Effector CD8-positive, alpha-beta T cell (primary cell): ENCODE measurements around the gene CSRNP2.
A peak's percentile ranks its signal among the peaks of the same experiment; 100 is the strongest.
"Not testable (repeated sequence)": the region's sequence is repeated elsewhere in the genome, so short reads cannot be mapped to it uniquely, and the experiment has no call there.

Experiments used
- DNase-seq: peaks from one replicate; lab custom pipeline; 2025; lab: John Stamatoyannopoulos, UW
- total RNA-seq, 4 experiments: gene quantifications; one replicate each; lab custom pipeline; 2026; lab: John Stamatoyannopoulos, UW

CSRNP2 gene, protein sequence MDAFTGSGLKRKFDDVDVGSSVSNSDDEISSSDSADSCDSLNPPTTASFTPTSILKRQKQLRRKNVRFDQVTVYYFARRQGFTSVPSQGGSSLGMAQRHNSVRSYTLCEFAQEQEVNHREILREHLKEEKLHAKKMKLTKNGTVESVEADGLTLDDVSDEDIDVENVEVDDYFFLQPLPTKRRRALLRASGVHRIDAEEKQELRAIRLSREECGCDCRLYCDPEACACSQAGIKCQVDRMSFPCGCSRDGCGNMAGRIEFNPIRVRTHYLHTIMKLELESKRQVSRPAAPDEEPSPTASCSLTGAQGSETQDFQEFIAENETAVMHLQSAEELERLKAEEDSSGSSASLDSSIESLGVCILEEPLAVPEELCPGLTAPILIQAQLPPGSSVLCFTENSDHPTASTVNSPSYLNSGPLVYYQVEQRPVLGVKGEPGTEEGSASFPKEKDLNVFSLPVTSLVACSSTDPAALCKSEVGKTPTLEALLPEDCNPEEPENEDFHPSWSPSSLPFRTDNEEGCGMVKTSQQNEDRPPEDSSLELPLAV
- 29.6 to 42.8 (median 37.6) reads per million in 4 experiments for total RNA-seq

DNA sequence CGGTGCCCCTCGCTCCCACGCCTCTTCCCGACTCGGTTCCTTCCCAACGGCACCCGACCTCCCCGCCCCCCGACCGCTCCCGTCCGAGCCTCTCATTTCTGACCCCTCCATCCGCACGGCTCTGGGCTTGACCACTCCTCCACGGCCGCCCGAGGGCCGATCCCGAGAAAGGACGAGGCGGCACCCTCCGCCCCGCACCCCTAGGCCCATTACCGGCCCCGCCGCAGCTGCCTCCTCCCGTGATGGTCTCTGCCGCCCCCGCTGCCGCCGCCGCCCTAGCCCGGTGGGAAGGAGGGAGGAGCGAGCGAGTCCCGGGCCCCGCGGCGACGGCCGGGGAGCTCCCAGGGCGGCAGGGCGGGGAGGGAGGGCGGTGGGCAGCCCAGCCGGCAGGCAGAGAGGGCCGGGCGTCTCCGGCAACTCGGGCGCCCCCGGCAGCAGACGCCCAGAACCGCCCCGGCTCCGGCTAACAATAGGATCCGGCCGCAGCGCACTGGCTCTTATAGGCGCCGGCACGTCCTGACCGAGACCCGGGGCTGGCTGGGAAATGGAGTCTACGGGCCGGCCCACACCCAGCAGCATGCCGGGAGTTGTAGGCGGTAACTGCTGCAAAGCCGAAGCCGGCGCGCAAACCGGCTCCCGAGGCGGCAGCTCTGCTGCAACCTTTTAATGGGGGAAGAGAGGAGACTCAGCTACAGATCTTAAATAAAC is at the start of gene CSRNP2:
Gene CSRNP2 (minus strand): TSS at position 471 of the 708 bp plus-strand sequence. CDS start 7,035 bp downstream, outside the sequence.
- peak; percentile 89 for DNase-seq

DNA sequence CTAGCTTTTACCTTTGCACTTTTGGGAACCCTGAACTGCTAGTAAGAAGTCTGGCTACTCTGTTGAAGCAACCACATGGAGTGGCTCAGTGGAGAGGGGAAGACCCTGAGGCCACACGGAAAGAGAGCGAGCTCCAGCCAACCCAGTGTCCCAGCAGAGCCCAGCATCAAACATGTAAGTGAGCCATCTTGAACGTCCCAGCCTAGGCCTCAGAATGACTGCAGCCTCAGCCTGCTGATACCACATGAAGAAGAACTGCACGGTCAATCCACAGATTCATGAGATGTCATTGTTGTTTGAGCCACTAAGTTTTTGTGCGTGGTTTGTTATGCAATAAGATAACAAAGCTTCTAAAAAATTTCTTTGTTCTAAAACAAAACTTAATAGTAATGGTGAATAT is 49.3 kb upstream of the CSRNP2 start:
- DNase-seq, result no peak

DNA sequence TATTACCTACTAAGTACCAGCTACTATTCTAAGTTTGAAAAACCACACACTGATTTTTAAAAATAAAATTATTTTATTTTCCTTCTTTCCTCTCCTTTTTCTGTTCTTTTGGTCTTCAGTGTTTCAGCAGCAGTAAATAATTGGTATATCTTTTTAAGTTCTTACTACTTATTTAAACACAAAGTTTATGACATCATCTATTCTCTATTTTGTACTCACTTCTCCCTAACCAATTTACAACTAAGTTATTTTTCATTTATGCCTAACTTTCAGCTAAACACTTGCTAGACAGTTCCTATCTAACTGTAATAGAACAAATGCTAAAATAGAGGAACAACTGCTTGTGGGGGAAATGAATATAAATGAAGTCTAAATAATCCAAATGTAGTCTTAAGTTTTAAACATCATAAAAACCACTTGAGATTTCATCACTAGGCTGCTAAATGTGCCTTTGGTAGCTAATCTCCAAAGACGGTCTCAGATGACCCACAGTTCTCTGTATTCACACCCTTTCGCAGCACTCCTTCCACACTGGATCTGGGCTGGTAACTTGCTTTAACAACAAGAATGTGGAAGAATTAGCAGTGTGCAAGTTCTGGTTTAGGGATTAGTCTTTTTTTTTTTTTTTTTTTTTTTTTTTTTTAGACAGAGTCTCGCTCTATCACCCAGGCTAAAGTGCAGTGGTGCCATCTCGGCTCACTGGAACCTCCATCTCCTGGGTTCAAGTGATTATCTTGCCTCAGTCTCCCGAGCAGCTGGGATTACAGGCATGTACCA is 48.5 kb upstream of the CSRNP2 start:
- DNase-seq, result no peak

DNA sequence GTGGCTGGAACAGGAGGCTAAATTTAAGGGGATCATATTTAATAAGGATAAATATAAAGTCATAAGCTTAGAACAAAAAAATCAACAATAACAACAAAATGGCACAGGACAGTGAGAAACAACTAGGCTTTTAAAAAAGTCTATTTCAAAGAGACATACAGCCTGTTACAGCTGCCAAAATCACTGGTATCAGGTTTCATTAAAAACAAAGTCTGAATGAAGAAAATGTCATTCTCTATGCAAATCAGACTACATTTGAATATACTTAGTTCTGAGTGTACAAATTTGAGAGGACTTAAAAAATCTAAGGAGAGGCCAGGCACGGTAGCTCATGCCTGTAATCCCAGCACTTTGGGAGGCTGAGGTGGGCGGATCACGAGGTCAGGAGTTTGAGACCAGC is 45.5 kb upstream of the CSRNP2 start:
- no peak for DNase-seq

DNA sequence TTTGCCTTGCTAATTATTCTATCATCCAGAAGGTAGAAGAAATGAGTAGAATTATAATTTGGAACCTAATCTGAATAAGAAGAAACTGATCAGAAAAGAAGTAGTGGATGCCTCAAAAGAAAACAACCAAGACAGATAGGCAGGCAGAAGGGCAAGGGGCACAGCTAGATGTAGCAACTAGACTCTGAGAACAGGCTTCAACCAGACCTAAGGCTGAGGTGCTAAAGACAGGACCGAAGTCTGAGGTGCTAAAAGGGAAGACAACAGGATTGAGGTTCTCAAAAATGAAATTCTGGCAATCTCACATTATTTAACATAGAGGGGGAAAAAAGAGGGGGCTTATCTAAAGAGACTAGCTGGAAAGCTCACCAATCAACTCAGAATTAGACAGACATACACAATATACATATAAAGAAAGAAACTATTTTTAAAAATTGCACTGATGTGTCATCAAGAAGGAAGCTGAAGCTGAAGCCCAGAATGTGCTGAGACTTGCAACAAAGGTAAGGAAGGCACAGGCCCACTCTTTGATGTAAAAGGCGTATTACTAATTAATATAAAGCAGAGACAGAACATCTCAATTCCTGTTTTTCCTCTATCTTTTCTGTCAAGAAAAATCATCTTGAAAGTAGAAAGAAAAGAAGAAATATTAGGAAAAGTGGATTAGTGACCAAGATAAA is 43.8 kb upstream of the CSRNP2 start:
- DNase-seq, result no peak

DNA sequence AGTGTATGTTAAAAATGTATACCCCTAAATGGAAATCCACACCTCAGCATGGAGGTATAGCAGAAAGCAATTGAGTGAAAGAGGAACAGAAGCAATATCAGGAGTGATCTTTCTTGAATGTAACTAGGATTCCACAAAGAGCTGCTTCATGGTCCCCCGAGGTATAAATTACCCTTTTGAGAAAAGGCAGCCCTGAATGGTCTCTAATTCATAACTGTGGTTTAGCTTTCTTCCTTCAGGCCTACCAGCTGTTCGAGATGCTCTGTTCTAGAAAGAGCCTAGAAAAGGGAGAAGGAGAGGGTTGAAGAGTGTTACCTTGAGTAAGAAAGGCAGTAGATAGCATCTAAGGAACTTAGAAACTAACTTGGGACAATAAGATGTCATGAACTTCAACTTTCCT is 42.9 kb upstream of the CSRNP2 start:
- DNase-seq, result no peak

DNA sequence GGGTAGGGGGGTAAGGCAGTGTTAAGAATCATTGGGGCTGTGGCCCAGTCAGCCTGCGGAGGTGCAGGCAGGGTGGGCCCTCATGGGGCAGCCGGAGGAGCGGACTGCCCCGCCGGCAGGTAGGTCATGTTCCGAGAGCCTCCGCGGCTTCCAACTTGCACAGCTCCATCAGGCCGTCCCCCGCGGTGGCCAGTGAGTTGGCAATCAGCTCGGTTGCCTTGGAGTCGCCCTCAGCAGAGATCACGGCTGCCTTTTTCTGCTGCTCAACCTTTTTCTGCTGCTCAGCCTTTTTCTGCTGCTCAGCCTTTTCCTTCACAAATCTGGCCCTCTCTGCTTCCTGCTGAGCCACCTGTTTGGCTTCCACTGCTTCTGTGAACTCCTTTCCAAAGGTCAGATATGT is 41.1 kb upstream of the CSRNP2 start:
- no peak for DNase-seq

DNA sequence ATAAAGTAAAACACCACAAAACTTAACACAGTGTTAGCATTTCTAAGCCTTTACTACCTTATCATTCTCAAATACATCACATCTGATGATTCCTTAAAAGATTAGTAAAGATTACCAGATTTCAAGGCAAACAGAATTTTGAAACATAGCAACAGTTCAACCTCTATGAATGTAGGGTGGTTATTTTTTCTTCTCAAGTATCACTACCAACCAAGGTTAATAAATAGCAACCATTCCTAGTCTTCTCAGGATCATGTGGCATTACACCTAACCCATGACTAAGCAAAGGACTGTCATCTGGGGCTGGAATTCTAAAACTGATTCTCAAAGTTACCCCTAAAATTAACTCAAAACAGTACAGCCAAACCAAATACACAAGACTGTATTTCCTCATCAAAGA is 39.4 kb upstream of the CSRNP2 start:
- DNase-seq, result no peak

DNA sequence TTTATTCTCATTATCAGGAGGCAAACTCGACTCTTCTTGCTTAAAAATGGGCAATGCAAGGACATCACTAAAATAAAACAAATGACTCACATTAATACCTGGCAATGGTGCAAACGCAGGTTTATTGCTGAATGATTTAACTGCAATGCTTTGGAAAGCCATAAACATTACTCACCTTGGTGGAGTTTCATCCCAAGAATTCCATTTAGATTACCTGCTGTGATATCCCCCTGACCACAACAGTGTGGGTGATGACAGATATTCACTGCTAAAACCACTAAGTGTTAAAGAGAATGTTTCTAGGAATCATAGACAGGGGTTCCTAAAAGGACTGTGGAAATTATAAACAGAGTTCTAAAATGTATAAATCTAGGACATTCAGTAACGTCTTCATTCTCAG is 35.3 kb upstream of the CSRNP2 start:
- DNase-seq, result no peak

DNA sequence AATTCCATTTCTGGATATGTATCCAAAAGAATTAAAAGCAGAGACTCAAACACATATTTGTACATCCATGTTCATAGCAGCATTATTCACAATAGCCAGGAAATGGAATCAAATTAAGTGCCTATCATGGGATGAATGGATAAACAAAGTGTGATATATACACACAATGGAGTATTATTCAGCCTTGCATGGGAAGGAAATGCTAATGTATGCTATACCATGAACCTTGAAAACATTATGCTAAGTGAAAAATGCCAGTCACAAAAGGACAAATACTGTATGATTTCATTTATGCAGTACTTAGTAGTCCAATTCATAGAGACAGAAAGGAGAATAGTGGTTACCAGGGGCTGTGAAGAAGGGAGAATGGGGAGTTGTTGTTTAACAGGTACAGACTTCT is 32.1 kb upstream of the CSRNP2 start:
- DNase-seq, result no peak

DNA sequence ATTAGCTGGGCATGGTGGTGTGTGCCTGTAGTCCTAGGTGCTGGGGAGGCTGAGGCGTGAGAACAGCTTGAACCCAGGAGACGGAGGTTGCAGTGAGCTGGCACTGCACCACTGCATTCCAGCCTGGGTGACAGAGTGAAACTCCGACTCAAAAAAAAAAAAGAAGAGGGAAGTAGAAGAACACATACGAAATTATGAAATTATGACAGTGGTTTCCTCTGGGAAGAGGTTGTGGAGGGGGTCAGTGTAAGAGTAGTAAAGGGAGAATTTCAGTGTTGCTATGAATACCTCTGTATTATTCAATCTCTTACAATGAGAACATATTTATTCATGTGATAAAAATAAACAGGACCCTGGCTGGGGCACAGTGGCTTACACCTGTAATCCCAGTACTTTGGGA is 24.7 kb upstream of the CSRNP2 start:
- DNase-seq, result no peak

DNA sequence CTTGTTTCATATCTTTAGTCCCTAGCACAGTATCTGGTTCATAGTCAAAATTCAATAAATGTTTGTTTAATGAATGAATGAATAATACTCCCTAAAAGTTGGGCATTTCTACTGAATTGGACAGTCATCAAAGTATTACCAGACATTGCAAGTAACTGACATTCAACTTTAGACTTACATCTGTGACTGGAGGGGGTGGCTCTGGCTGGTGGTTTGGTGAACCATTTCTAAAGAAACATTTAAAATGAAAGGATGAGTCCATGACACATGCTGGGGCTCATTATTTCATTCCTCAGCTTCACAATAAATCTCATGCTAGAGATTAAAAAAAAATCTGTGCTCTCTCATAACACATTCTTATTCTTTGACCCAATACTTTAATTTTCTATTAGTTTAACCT is 20.6 kb upstream of the CSRNP2 start:
- DNase-seq, result no peak

DNA sequence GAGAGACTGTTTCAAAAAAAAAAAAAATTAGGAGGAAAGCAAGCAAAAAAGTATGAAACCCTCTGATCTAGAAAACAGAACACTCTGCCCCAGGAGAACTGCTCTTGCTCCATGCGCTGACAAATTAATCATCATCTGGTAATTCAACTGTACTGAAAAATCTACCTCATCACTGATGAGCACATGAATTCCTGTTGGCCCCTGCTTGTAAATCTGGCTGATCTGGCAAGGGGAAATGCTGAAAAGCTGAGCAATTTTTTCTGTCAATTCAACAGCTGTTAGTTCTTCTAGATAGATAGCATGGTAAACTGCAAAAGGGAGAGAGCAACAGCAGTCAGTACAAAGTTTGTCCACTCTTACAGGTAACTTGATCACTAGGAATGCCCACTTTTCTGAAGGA is 15.2 kb upstream of the CSRNP2 start:
- no peak for DNase-seq

DNA sequence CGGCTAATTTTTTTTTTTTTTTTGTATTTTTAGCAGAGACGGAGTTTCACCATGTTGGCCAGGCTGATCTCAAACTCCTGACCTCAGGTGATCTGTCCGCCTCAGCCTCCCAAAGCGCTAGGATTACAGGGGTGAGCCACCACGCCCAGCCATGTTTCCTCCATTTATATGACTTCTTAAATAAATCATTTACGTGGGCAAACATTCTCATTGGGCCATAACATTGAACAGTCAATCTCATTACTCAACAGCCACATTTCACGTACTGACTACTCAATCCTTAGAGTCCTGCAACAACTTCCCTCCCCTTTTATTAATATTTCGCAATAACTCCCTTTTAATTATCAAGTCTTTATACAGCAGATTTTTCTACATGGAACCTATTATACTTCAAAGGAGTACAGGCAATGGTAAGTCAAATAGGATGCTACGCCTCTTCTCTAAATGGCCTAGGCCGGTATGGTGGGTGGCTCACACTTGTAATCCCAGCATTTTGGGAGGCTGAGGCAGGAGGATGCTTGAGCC is 7.4 kb upstream of the CSRNP2 start:
- no peak for DNase-seq

DNA sequence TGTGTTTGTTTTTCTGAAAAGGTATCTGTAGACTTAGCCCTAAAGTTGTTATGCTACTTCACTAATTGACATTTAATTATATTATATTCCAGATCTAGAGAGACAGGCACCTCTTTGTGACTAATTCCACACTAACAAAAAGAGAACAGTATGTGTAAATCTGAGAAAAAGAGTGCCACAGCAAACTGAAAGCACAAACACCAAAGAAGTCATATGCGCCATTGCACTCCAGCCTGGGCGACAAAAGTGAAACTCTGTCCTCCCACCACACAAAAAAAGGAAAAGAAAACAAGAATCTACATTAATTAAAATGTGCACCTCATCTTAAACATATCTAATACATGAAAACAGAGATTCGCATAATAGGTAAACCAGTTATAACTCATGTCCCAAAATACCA is 4.4 kb upstream of the CSRNP2 start:
- DNase-seq, result no peak

DNA sequence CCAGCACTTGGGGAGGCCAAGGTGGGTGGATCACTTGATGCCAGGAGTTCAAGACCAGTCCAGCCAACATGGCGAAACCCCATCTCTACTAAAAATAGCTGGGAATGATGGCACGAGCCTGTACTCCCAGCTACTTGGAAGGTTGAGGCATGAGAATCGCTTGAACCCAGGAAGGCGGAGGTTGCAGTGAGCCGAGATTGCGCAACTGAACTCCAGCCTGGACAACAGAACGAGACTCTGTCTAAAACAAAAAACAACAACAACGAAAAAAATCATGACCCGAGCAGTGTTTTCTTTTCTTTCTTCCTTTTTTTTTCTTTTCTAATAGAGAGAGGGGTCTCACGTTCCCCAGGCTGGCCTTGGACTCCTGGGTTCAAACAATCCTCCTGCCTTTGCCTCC is 3.5 kb upstream of the CSRNP2 start:
- no peak for DNase-seq

DNA sequence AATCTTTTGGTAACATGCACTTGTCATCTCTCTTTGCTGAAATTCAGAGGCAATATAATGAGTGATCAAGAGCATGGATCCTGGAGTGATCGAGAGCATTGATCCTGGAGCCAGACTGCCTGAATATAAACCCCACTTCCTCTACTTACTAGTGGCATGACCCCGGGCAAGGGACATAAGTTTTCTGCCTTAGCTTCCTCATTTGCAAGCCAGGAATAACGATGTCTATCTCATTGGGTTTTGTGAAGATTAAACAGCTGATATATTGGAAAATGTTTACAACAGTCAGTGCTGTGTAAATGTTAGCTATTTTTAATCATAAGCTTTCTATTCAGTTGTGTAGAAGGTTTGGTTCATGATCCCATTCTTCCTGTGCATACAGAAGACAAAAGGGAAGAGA is 2.4 kb upstream of the CSRNP2 start:
- DNase-seq, result no peak

DNA sequence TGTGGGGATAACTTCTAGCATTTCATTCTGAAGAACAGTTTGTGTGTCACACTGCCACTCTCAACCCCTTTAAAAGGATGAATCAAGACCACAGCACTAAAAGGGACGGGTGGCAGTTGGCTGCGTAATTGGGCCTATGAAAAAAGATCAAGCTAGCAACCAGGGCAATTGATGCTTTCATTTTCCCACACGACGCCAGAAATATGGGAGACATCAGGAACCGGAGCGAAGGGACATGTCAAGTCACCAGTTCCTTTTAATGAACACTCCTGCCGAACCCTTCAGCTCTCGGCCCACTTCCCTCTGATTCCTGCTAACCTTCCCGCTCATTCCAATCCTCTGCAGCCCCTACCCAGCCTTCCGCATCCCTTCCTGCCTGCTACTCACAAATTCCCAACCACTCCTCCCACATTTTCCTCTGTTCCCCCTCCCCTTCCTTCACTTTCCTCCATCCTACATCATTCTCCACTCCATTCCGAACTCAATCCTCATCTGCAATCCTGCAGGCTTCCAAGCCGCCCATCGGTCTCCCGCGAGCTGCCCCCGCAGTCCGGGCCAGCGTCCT is 753 bp downstream of the CSRNP2 start:
- DNase-seq, result peak; percentile 16

DNA sequence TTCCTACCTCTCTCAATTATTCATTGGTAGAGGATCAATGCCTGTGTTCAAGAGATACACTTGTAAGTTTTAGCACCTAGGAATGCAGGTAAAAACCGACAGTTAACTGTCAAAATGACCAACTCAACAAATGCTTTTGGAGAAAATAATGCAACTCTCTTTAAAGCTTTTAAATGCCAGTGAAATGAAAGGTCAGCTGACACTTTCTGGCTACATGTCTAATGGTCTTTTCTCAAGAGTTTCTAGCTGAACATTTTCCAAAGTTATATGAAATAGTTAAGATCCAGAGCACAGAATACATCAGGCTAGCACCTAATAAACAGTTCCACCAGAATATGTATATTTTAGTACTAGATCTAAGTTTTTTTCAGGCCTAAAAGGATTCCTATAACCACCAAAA is 2.0 kb downstream of the CSRNP2 start:
- DNase-seq, result no peak

DNA sequence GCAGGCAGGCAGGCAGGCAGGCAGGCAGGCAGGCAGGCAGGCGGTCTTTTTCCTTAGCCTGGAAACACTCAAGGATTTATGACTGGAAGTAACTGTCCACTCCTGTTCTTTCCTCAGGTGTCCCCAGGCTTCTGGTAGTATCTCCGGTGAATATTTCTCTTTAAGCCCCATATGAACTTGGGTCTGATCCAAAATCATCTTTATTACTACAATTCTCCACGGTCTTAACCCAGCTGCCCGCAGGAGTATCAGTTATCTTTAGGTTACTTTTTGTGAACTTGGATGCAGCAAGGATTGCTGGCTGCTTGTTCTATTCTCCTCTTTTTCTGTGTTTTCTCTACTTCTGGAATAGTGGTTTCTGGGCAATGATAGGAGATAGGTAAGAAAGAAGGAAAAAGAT is 3.3 kb downstream of the CSRNP2 start:
- DNase-seq, result no peak

DNA sequence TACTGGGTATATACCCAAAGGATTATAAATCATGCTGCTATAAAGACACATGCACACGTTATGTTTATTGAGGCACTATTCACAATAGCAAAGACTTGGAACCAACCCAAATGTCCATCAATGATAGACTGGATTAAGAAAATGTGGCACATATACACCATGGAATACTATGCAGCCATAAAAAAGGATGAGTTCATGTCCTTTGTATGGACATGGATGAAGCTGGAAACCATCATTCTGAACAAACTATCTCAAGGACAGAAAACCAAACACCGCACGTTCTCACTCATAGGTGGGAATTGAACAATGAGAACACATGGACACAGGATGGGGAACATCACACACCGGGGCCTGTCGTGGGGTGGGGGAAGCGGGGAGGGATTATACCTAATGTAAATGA is 4.5 kb downstream of the CSRNP2 start:
- DNase-seq, result not testable (repeated sequence)
